Type B pancreatic cell (in vitro differentiated cells): ENCODE results near the gene RAPGEF6. TPM values are rescaled to one million over a fixed set of nuclear protein-coding genes. Genes with fewer than 3 reads are reported as not detected.

ENCODE experiments used
- DNase-seq: peaks from one replicate; pipeline ENCODE4 v3.0.0; 2021; ENCODE audit warnings: mixed read lengths; ENCODE audit not compliant: unreplicated experiment; ENCODE audit errors: extremely low spot score
- H3K27ac Mint-ChIP-seq: 2 replicates; pipeline ENCODE4 v1.8.0; 2021; ENCODE audit warnings: mild to moderate bottlenecking, mixed read lengths
- H3K27me3 Mint-ChIP-seq: 2 replicates; pipeline ENCODE4 v1.8.0; 2021; ENCODE audit warnings: mixed read lengths
- H3K36me3 Mint-ChIP-seq: 2 replicates; pipeline ENCODE4 v1.8.0; 2021; ENCODE audit warnings: mixed read lengths
- H3K4me1 Mint-ChIP-seq: one replicate; pipeline ENCODE4 v1.8.0; 2021; ENCODE audit warnings: mixed read lengths; ENCODE audit not compliant: unreplicated experiment
- H3K4me3 Mint-ChIP-seq: 2 replicates; pipeline ENCODE4 v1.8.0; 2021; ENCODE audit warnings: mild to moderate bottlenecking, mixed read lengths
- H3K9me3 Mint-ChIP-seq: 2 replicates; pipeline ENCODE4 v1.8.0; 2021; ENCODE audit warnings: mixed read lengths
- CTCF ChIP-seq: fragments of 200-600 bp; sonication (generic); conservative IDR thresholded peaks from 2 replicates; pipeline ENCODE4 v1.5.0; 2021; ENCODE audit warnings: antibody characterized with exemption, mild to moderate bottlenecking
- total RNA-seq: library from RNA; stranded (reverse); gene quantifications from 2 replicates; pipeline ENCODE4 v1.2.1, GENCODE V29; 2021; ENCODE audit warnings: low replicate concordance

Gene RAPGEF6
- total RNA-seq, 1 donor from 2014 or later: 23.4 TPM

- DNase-seq: no peak
- no peak overlapping the region for H3K27ac Mint-ChIP-seq
- H3K4me1 Mint-ChIP-seq: no peaks in the 10 kb centered on the region
- H3K4me3 Mint-ChIP-seq: no peak overlapping the region
- H3K27me3 Mint-ChIP-seq: no peaks in the 10 kb centered on the region
- peaks cover 11% of the 10 kb centered on the region for H3K36me3 Mint-ChIP-seq
- H3K9me3 Mint-ChIP-seq: no peaks in the 10 kb centered on the region
- TF ChIP-seq CTCF: no peak
Measured at GRCh38 chr5:131511934-131512333, 123.1 kb downstream of the RAPGEF6 start.

- no peak for DNase-seq
- Mint-ChIP-seq H3K4me1 (no peaks in the 10 kb centered on the region), H3K36me3 (peaks cover 9% of the 10 kb centered on the region), H3K27ac (no peak overlapping the region), H3K9me3 (no peaks in the 10 kb centered on the region), H3K4me3 (no peak overlapping the region), H3K27me3 (no peaks in the 10 kb centered on the region)
- no peak for TF ChIP-seq CTCF
Measured at GRCh38 chr5:131509801-131510200, 125.2 kb downstream of the RAPGEF6 start.

- Mint-ChIP-seq H3K36me3 (peaks cover 27% of the 10 kb centered on the region), H3K27ac (no peak overlapping the region), H3K27me3 (no peaks in the 10 kb centered on the region), H3K9me3 (no peaks in the 10 kb centered on the region), H3K4me3 (no peak overlapping the region), H3K4me1 (no peaks in the 10 kb centered on the region)
- no peak for TF ChIP-seq CTCF
- no peak for DNase-seq
Measured at GRCh38 chr5:131505237-131505908, 129.7 kb downstream of the RAPGEF6 start.

- Mint-ChIP-seq H3K27me3 (no peaks in the 10 kb centered on the region), H3K9me3 (no peaks in the 10 kb centered on the region), H3K36me3 (peaks cover 28% of the 10 kb centered on the region), H3K4me3 (no peak overlapping the region), H3K27ac (peak overlapping the region; percentile 53), H3K4me1 (peaks cover 4% of the 10 kb centered on the region)
- TF ChIP-seq CTCF: no peak
- DNase-seq: no peak
Measured at GRCh38 chr5:131496400-131496713, 138.7 kb downstream of the RAPGEF6 start.

GRCh38 chr5:131495536-131496399, 139.3 kb downstream of the RAPGEF6 start:
- no peak for TF ChIP-seq CTCF
- H3K4me1 Mint-ChIP-seq: peaks cover 4% of the 10 kb centered on the region
- H3K27ac Mint-ChIP-seq: no peak overlapping the region
- no peak overlapping the region for H3K4me3 Mint-ChIP-seq
- no peak for DNase-seq
- peaks cover 27% of the 10 kb centered on the region for H3K36me3 Mint-ChIP-seq
- no peaks in the 10 kb centered on the region for H3K27me3 Mint-ChIP-seq
- no peaks in the 10 kb centered on the region for H3K9me3 Mint-ChIP-seq
